ENCODE results near the gene ZNF207.
"Not testable (repeated sequence)": the region's sequence is repeated elsewhere in the genome, so short reads cannot be mapped to it uniquely, and the experiment has no call there.

Gene ZNF207

GRCh38 chr17:32386844-32387243 lies 36.9 kb downstream of the ZNF207 start:
- no peak for DNase-seq

- not testable (repeated sequence) for DNase-seq
These were observed 38.2 kb downstream of the ZNF207 start for GRCh38 chr17:32388128-32388527.

- DNase-seq, result no peak
These were observed 38.9 kb downstream of the ZNF207 start for GRCh38 chr17:32388613-32389459.

GRCh38 chr17:32393904-32394303 lies 43.9 kb downstream of the ZNF207 start:
- DNase-seq, result no peak

GRCh38 chr17:32396343-32396742 lies 46.4 kb downstream of the ZNF207 start:
- DNase-seq, result no peak

GRCh38 chr17:32398946-32399345 lies 49.0 kb downstream of the ZNF207 start:
- no peak for DNase-seq

- DNase-seq, result not testable (repeated sequence)
These were observed 60.1 kb downstream of the ZNF207 start for GRCh38 chr17:32410085-32410484.

GRCh38 chr17:32426894-32427293 lies 76.9 kb downstream of the ZNF207 start:
- DNase-seq, result no peak

- no peak for DNase-seq
These were observed 79.6 kb downstream of the ZNF207 start for GRCh38 chr17:32429598-32429997.

All from hypothalamus (tissue), 51 donors.